ENCODE results near the gene RND2.

The RND2 gene

GRCh38 chr17:43068570-43069367, 43.7 kb downstream of the RND2 start:
- no peak overlapping the region for H3K4me3 ChIP-seq (ENCODE audit: low read depth, low read length)
- no peak for TF ChIP-seq CTCF (IDR thresholded peaks at IDR 0.05; ENCODE audit: borderline replicate concordance, insufficient read depth, low read depth, low read length)

- TF ChIP-seq CTCF (IDR thresholded peaks at IDR 0.05; ENCODE audit: borderline replicate concordance, insufficient read depth, low read depth, low read length) = no peak
- no peak overlapping the region for H3K4me3 ChIP-seq (ENCODE audit: low read depth, low read length)
These were observed 44.4 kb downstream of the RND2 start for GRCh38 chr17:43069368-43069898.

DNA sequence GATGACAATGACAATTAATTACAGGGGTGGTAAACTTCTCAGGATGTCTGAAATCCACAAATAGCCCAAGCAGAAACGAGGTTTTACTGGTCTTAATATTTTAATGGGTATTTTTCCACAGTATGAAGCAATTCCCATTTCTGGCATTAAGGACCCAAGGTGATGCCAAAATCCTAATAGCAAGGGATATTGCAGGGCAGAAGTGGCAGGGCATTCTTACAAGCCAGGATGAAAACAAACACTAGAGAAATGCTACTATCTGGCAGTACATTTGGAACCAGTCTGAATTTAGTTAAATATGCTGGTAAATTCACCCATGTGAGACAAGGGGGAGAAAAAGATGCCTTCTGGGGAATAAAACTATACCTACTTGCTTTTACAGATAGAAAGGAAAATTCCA, 45.2 kb downstream of the RND2 start:
- no peak overlapping the region for H3K4me3 ChIP-seq (ENCODE audit: low read depth, low read length)
- no peak for TF ChIP-seq CTCF (IDR thresholded peaks at IDR 0.05; ENCODE audit: borderline replicate concordance, insufficient read depth, low read depth, low read length)

DNA sequence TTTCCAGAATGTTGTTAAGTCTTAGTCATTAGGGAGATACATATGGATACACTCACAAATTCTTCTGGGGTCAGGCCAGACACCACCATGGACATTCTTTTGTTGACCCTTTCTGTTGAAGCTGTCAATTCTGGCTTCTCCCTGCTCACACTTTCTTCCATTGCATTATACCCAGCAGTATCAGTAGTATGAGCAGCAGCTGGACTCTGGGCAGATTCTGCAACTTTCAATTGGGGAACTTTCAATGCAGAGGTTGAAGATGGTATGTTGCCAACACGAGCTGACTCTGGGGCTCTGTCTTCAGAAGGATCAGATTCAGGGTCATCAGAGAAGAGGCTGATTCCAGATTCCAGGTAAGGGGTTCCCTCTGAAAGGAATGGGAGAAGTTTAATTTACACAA, 45.8 kb downstream of the RND2 start:
- H3K4me3 ChIP-seq (ENCODE audit: low read depth, low read length) = no peak overlapping the region
- TF ChIP-seq CTCF (IDR thresholded peaks at IDR 0.05; ENCODE audit: borderline replicate concordance, insufficient read depth, low read depth, low read length) = no peak

DNA sequence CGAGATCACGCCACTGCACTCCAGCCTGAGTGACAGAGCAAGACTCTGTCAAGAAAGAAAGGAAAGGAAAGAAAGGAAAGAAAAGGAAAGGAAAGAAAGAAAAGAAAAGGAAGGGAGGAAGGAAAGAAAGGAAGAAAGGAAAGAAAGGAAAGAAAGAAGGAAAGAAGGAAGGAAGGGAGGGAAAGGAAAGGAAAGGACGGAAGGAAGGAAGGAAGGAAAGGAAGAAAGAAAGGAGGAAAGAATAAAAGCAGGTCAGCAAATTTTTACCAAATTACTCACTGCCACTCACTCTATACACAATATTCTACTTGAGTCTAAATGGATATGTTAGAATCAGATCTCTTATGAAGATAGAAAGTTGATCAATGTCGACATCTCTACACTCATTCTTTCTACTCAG, 49.8 kb downstream of the RND2 start:
- H3K4me3 ChIP-seq (ENCODE audit: low read depth, low read length) = no peak overlapping the region
- TF ChIP-seq CTCF (IDR thresholded peaks at IDR 0.05; ENCODE audit: borderline replicate concordance, insufficient read depth, low read depth, low read length) = no peak

DNA sequence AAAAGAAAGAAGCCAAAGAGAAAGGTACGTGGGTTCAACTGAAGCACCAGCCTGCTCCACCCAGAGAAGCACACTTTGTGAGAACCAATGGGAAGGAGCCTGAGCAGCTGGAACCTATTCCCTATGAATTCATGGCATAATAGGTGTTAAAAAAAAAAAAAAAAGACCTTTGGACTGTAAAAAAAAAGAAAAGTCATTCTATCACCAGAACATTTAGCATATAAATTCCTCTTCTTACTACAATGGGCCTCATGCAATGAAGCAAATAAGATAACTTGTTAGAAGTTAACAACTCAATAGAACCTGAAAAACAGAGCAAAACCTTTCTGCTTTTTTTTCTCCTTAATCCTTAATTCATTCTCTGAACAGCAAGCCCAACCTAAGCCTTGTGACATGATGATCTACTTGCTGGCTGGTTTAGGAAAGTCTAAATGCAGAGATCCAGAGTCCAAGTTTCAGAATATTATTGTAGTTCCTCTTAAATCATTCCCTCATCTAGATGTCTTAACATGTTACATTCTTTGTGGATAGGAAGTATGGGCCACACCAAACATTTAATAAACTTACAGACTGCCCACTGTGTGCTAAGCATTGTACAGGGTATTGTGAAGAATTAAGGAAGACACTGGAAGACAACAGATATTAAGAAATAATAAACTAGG, 54.7 kb downstream of the RND2 start:
- H3K4me3 ChIP-seq (ENCODE audit: low read depth, low read length) = no peak overlapping the region
- TF ChIP-seq CTCF (IDR thresholded peaks at IDR 0.05; ENCODE audit: borderline replicate concordance, insufficient read depth, low read depth, low read length) = no peak
